ENCODE measurements around the gene GRID1.
"Not testable (repeated sequence)": the region's sequence is repeated elsewhere in the genome, so short reads cannot be mapped to it uniquely, and the experiment has no call there.

The GRID1 gene

GRCh38 chr10:86098187-86098881, 268.3 kb downstream of the GRID1 start:
- no peak for DNase-seq

DNA sequence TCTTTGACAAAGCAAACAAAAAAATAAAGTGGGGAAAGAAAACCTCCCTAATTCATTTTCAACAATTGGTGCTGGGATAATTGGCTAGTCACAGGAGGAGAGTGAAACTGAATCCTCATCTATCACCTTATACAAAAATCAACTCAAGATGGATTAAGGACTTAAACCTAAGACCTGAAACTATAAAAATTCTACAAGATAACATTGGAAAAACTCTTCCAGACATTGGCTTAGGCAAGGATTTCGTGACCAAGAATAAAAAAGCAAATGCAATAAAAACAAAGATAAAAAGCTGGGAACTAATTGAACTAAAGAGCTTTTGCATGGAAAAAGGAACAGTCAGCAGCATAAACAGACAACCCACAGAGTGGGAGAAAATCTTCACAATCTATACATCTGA, 271.5 kb downstream of the GRID1 start:
- not testable (repeated sequence) for DNase-seq

DNA sequence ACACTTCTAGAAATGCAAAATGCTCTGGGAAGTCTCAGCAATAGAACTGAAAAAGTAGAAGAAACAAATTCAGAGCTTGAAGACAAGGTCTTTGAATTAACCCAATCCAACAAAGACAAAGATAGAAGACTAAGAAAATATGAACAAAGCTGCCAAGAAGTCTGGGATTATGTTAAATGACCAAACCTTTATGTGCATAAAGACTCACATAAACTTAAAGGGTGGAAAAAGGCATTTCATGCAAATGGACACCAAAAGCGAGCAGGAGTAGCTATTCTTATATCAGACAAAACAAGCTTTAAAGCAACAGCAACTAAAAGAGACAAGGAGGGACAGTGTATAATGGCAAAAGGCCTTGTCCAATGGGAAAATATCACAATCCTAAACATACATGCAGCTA, 274.3 kb downstream of the GRID1 start:
- DNase-seq, result not testable (repeated sequence)

- no peak for DNase-seq
Measured at GRCh38 chr10:86091216-86091615, 275.4 kb downstream of the GRID1 start.

- no peak for DNase-seq
Measured at GRCh38 chr10:86090807-86091206, 275.8 kb downstream of the GRID1 start.

GRCh38 chr10:86087716-86088115, 278.9 kb downstream of the GRID1 start:
- DNase-seq, result no peak

GRCh38 chr10:86086418-86086817, 280.2 kb downstream of the GRID1 start:
- no peak for DNase-seq

DNA sequence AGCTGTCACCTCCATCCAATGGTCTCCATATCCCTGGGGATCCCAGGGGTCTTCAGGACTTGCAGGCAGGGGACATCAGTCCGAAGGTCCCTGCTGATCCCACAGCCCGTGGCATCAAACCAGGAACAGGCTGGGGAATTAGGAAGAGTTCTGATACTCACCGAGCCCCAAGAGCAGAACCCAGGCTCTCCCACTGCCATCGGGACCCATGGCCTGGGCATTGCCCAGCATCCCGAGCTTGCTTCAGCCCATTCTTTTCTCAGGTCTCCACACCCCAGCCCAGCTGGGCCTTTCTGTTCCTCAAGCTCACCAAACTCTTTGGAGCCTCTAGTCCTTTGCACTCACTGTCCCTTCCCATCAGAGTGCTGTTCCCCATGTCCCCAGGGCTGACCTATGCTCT, 280.9 kb downstream of the GRID1 start:
- no peak for DNase-seq

- DNase-seq, result no peak
Measured at GRCh38 chr10:86085136-86085535, 281.5 kb downstream of the GRID1 start.

DNA sequence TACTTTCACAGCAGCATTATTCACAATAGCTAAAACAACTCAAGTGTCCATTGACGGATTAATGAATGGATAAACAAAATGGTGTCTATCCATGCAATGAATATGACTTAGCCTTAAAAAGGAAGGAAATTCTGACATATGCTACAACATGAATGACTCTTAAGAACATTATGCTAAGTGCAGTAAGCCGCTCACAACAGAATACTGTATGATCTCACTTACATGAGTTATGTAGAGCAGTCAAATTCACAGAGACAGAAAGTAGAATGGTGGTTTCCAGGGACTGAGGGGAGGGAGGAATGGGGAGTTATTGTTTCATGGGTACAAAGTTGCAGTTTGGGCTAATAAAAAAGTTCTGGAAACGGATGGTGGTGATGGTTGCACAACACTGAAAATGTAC, 282.0 kb downstream of the GRID1 start:
- DNase-seq, result no peak

DNA sequence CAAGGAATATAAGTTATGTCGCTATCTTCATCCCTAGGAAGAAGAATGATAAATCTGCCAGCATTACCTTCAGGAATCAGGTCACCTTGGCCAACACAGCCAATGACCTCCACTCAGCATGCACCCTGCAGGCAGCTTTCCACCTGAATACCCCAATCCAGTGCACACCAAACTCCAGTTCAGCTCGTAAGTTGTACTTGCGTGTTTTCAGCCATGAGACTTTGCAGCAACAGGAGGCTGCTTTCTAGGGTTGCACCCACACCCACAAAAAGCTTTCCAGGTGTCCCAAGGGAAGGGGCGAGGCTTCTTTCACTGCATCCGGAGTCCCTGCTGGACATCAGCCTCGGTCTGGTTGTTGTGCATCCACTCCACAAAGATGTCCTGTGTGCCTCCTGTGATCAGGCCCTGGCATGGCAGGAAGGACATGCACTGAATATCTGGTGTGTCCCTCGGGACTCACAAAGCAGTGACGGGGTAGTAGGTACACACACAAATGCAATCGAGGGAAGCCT, 282.9 kb downstream of the GRID1 start:
- no peak for DNase-seq

DNA sequence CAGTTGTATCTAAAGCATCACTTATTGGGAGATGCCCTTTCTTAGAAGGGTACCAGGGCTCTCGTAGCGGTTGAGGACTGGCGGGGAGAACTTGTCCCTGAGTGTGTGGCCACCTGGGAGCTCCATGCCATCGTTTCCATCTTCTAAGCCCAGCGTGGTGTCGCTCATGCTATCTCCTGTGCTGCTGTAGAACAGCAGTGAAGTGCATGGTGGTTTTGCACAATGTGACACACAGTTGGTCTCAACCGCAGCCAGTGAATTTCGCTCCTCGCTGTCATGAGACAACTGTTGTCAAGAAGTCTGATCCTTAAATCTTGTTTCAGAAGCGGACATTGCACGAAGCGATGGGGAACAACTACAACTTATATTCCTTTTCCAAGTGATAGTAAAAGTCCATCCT, 283.4 kb downstream of the GRID1 start:
- DNase-seq, result no peak

- no peak for DNase-seq
Measured at GRCh38 chr10:86082556-86082955, 284.0 kb downstream of the GRID1 start.

DNA sequence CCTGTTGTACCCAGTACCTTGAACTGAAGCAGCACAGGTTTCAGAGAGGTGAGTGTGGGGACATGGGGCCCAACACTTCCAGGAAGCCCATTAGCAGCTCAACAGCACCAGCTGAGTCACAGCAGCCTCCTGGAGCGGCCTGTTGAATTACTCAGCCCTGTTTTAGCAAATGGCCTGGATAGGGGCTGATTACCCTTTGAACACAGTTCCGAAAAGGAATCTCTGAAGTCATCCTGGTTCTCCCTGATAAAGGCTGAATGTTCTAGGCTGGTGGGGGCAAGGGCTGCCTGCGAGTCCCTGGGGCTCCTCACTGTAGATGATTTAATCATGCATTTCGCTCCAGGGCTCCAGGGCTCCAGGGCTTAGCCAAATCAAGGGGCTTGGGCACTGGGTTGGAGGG, 287.5 kb downstream of the GRID1 start:
- no peak for DNase-seq

- no peak for DNase-seq
Measured at GRCh38 chr10:86078639-86079035, 288.0 kb downstream of the GRID1 start.

GRCh38 chr10:86077871-86078638, 288.5 kb downstream of the GRID1 start:
- no peak for DNase-seq

DNA sequence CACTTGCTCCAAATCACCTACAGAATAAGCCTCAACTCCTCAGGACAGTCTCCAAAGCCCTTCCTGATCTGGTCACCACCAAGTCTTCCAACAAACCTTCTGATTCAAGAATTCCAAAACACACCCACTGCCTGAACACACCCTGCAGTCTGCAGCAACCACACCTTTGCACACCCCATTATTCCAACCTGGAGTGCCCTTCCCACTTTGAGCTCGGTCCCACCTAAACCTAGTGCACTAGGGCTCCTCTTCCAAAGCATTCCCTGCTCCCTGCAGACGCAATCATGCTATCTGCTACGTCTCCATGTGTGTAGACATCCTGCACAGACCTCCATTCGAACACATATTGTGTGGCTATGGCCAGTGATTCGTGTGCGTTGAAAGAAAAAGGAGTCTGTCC, 289.3 kb downstream of the GRID1 start:
- no peak for DNase-seq

- DNase-seq, result not testable (repeated sequence)
Measured at GRCh38 chr10:86076497-86076896, 290.1 kb downstream of the GRID1 start.

GRCh38 chr10:86075512-86075911, 291.1 kb downstream of the GRID1 start:
- no peak for DNase-seq

- no peak for DNase-seq
Measured at GRCh38 chr10:86074294-86074693, 292.3 kb downstream of the GRID1 start.

- DNase-seq, result no peak
Measured at GRCh38 chr10:86073199-86073977, 293.2 kb downstream of the GRID1 start.

DNA sequence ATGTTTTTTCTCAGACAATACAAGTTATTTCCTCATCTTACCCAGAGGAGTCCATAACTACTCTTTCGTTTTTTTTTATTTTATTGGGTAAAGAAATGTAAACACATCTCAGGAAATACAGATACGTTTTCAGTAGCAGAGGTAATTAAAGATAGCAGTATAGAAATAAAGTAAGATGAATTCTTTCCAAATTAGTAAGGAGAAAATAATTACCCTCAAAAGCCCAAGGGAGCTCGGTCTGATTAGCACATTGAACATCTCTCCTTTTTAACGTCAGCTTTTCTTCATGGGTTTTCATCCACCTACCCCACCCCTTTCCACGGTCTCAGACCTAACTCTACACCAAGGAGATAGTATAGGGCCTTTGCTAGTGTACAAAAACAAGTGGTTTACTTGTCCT, 294.2 kb downstream of the GRID1 start:
- DNase-seq, result no peak

GRCh38 chr10:86071758-86072157, 294.8 kb downstream of the GRID1 start:
- no peak for DNase-seq

GRCh38 chr10:86071145-86071544, 295.4 kb downstream of the GRID1 start:
- DNase-seq, result no peak
